ENCODE measurements around the gene GTPBP1.

Gene GTPBP1

GRCh38 chr22:38742176-38742942 is 36.6 kb downstream of the GTPBP1 start:
- DNase-seq: no peak

DNA sequence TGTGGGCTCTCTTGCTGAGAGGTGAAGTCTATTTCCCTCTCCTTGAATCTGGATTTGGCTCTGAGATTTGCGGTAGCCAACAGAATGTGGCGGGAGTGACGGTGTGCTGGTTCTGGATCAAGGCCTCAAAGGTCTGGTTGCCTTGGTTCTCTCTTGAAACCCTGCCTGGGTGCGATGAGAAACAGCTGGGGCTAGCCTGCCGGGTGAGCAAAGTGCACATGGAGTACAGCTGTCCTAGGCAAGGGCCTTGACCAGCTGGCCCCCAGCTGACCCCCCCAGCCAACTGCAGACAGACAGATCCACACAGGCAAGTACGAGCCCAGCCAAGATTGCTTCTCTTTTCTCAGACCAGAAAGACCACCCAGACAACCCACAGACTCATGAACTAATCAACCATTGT is 39.2 kb downstream of the GTPBP1 start:
- DNase-seq: no peak

DNA sequence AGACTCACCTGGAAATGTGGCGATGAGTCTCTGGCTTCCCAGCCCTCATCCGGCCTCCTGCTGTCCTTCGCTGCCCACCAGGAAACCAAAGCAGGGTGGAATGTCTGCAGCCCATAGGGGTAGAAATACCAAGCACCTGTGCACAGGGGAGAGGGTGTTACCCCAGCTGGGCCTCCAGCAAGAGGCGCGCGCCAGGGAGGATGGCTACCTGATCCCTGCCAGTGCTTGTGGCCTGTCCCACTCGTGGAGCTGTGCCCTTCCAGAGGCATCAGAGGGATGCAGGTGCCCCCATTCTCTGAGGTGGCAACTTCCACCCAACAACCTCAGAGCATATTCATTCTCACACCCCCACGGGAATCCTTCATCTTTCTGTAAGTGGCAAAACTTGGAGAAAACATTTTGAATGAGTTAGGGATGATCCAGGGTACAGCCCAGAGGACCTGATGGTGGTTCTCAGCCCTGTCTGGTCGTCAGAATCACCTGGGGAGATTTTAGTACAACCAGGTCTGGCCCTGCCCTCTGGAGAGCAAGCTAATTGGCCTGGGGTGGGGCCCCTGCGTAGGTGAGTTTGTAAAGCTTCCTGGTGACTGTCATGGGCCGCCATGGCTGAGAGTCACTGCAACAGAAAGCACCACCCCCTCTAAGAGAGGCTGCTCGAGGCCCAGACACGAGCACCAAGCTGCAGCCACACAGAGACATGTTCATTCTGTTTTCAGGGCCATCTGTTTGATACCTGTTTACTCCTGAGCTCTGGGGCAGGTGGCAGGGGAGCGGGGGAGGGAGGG is 40.1 kb downstream of the GTPBP1 start:
- peak; percentile 35 for DNase-seq

GRCh38 chr22:38748487-38749136 is 42.9 kb downstream of the GTPBP1 start:
- no peak for DNase-seq

- no peak for DNase-seq
These were observed 44.4 kb downstream of the GTPBP1 start for GRCh38 chr22:38750104-38750503.

DNA sequence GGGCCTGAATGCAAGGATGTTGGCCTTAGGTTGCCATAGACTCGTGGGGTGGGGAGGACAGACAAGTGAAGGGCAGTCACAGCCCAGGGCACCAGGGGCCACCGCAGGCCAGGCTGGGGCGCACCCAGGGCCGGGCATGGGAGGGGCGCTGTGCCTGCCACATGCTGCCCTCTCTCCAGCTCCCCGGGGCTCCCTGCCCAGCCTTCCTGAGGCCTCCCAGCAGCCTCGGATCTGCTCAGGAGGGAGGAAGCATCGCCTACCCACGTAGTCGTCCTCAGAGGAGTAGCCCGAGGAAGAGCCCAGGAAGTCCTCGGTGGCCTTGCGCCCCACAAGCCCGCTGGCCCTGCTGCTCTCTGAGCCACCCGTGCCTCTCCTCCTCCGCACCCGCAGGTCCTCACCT is 44.9 kb downstream of the GTPBP1 start:
- DNase-seq: no peak

GRCh38 chr22:38751066-38751421 is 45.3 kb downstream of the GTPBP1 start:
- no peak for DNase-seq

DNA sequence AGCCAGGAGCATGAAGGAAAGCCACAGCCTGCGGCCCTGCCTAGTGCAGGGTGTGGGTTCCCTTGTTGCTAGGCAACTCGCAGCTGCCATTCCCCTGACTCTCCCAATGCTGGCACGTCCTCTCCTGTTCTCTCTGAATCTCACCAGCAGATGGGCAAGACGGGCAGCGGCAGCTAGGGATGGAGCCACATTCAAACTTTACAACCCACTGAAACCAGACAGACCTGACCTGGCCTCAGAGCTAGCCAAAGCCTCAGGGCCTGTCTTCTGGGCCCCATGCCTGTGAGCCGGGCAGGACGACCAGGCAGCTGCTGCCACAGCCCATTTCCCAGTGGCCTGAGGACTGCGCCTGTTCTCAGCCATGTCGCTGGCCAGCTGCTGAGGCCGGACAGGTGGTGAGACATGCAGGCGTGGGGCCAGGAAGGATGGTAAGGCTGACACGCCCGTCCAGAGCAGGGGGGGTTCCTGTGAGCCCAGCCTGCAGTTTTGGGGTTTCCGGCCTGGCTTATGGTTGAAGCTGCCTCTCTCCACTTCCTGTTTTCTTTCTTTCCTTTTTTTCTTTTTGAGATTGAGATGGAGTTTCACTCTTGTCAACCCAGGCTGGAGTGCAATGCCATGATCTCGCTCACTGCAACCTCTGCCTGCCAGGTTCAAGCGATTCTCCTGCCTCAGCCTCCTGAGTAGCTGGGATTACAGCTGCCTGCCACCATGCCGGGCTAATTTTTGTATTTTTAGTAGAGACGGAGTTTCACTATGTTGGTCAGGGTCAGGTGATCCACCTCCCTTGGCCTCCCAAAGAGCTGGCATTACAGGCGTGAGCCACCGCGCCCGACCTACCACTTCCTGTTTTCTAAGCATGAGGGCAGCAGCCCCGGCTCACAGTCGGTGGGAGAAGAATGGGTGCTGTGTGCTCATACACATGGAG is 45.9 kb downstream of the GTPBP1 start:
- DNase-seq: no peak

- DNase-seq: peak; percentile 32
These were observed 48.4 kb downstream of the GTPBP1 start for GRCh38 chr22:38753948-38754750.

- no peak for DNase-seq
These were observed 49.0 kb downstream of the GTPBP1 start for GRCh38 chr22:38754751-38755154.

DNA sequence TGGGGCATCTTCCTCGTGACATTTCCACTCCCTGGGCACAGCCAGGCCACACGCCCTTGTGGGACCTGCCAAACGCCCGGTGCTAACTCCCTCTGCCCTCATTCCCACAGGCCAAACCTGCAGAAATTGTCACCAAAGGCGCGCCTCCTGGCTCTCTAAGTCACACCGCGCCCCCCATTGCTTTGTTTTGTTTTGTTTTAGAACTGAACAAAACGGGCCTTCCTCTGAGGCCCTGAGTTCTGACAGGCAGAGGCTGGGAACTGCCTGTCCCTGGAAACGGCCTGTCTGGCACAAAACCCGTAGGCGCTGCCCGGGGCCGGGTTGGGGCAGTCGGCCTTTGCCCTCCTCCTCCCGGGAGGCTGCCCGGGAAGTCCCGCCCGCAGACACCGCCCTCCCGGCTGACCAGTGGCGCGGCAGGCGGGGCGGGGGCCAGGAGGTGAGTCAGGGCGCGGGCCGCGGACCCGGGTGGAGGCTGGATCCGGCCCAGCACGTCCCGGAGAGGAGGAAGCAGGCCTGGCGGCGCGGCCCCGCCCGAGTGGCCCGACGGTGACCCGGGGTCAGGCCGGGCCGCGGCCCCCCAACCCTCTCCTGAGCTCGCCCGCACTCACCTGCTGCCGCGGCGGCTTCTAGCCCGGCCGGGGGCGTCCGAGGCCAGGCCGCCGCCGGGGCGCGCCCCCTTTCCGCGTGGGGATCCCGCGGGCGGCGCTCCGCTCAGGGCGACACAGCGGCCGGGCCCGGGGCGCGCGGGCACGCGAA is 49.6 kb downstream of the GTPBP1 start:
- DNase-seq: no peak

GRCh38 chr22:38755911-38756532 is 50.3 kb downstream of the GTPBP1 start, which contains the start of gene SUN2:
Gene SUN2 (minus strand): TSS chr22:38755998. CDS start chr22:38752628, 3,370 bp downstream.
- DNase-seq: peak; percentile 70

DNA sequence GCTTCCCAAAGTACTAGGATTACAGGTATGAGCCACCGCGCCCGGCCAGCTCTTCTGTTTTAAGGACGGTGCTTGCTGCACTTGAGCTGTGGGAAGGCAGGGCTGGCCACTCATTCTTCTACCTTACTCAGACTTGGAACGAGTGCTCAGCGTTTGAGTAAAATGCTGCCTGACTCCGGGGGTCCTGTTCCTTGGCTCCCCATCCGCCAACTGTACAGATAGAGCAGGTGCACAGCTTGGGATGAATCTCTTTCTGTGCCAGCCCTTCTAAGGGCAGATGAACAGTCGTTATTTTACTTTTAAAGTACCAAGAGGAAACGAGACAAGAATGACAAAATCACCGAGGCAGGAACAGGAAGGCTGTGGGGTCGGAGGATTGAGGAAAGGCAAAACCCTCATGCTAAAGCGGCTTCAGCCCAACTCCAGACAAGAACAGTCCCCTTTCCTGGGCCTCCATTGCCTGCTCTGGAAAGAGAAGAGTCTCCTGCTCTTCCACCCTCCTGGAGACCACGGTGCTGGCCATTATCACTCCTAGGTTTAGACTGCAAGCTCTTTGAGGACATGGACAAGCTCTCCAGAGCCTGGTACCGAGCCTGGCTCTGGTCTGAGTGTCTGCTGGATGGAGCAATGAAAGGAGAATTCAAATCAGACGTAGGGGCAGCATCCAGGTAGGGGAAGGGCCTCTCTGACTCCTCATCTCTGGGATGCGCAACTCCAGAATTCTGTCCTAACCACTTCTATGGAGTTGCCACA is 51.1 kb downstream of the GTPBP1 start:
- DNase-seq: no peak

DNA sequence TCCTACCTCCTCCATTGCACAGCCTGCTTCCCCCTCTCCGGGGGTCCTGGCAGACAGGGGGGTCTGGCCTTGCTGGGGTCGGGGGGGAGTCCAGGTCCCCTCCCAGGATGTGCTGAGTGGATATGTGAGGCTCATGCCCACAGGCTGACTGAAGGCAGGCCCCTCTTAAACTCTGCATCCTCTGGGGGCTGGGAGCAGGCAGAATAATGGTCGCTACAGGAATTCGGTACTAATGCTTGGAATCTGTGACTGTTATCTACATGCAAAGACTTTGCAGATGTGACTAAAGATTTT is 51.7 kb downstream of the GTPBP1 start:
- DNase-seq: no peak

DNA sequence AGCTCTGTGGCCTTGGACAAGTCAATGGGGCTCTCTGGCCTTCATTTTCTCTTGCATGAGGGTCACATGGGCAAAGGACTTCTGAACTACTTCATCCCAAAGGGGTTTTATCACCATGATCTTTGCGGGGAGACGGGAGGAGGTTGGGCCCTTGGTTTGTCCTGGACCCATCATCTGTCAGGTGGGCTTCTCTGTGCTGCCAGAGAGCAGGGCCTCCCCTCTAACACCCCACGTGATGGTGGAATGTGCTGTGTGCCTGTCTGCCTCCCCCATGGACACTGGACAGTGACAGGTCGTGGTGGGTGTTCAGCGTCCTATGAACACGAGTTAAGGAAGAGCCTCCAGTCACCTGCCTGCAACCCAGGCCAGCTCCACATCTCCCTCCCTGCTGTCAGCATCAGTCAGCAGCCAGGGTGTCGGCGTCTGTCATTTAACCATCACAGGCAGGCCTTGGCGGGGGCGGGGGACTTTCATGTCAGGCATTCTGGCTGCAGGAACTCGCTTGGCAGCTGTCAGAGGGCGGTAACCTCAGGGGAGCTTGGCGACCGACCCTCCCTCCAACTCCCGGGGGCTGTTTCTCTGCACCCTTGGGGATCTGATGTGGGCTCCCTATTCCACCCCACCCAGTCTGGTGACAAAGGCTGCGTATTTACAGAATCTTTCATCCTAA is 52.7 kb downstream of the GTPBP1 start:
- peak; percentile 12 for DNase-seq

- DNase-seq: no peak
These were observed 53.3 kb downstream of the GTPBP1 start for GRCh38 chr22:38759005-38759404.

GRCh38 chr22:38760477-38761201 is 54.9 kb downstream of the GTPBP1 start:
- DNase-seq: no peak

Data from NCI-H1105 (cell line).